Measurements from ENCODE around the gene SCFD2.

DNA sequence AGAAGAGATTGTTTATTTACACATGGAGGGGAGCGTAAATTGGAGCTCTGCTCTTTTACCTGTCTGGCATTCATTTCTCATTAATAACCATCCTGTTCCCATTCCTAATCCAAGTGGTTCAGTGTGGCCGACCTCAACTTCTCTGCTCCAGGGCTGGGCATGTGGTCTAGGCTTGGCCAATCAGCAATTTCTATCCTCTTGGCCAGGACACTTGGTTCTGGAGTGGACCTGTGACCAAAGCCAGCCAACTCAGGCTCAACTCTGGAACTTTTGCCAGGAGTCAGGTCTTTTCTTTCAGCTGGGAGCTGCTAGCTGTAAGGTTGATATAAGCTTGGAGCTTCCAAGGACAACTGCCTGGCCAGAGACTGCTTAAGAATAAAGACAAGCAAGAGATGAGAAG, 519.4 kb downstream of the SCFD2 start:
- TF ChIP-seq, protein P1, sequence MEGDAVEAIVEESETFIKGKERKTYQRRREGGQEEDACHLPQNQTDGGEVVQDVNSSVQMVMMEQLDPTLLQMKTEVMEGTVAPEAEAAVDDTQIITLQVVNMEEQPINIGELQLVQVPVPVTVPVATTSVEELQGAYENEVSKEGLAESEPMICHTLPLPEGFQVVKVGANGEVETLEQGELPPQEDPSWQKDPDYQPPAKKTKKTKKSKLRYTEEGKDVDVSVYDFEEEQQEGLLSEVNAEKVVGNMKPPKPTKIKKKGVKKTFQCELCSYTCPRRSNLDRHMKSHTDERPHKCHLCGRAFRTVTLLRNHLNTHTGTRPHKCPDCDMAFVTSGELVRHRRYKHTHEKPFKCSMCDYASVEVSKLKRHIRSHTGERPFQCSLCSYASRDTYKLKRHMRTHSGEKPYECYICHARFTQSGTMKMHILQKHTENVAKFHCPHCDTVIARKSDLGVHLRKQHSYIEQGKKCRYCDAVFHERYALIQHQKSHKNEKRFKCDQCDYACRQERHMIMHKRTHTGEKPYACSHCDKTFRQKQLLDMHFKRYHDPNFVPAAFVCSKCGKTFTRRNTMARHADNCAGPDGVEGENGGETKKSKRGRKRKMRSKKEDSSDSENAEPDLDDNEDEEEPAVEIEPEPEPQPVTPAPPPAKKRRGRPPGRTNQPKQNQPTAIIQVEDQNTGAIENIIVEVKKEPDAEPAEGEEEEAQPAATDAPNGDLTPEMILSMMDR (IDR thresholded peaks at IDR 0.05; ENCODE audit: poor library complexity, severe bottlenecking), result no peak
- TF ChIP-seq MXI1 (conservative IDR thresholded peaks at IDR 0.05; ENCODE audit: poor library complexity, severe bottlenecking) (no peak), EZH2 (IDR thresholded peaks at IDR 0.05; ENCODE audit: borderline replicate concordance, insufficient read depth, low read length, poor library complexity, severe bottlenecking) (no peak), POLR2AphosphoS5 (IDR thresholded peaks at IDR 0.05) (no peak), SMC3 (conservative IDR thresholded peaks at IDR 0.05; ENCODE audit: poor library complexity) (no peak)
